Left ventricle myocardium inferior (tissue), 1 donor: ENCODE data around the gene CERS6. TPM values are rescaled to one million over a fixed set of nuclear protein-coding genes. Genes with fewer than 3 reads are reported as not detected.
"Not testable (repeated sequence)": the region's sequence is repeated elsewhere in the genome, so short reads cannot be mapped to it uniquely, and the experiment has no call there.

ENCODE experiments used
- DNase-seq: peaks from one replicate; pipeline ENCODE4 v3.0.0-alpha.2; 2020
- H3K27ac ChIP-seq: fragments of 200-600 bp; replicated peaks from 2 replicates; pipeline ENCODE4 v1.8.0; 2021
- H3K27me3 ChIP-seq: fragments of 200-600 bp; 2 replicates; pipeline ENCODE4 v1.8.0; 2021; ENCODE audit warnings: low read depth
- H3K36me3 ChIP-seq: fragments of 200-600 bp; 2 replicates; pipeline ENCODE4 v1.8.0; 2021
- H3K4me1 ChIP-seq: fragments of 200-600 bp; 2 replicates; pipeline ENCODE4 v1.8.0; 2021
- H3K4me3 ChIP-seq: fragments of 200-600 bp; 2 replicates; pipeline ENCODE4 v1.8.0; 2021; ENCODE audit warnings: mild to moderate bottlenecking, moderate library complexity
- H3K9me3 ChIP-seq: fragments of 200-600 bp; replicated peaks from 2 replicates; pipeline ENCODE4 v1.8.0; 2021
- intact Hi-C: fragments of 100-400 bp; cut with micrococcal nuclease; formaldehyde crosslinking; loops from one replicate; pipeline ENCODE4 v1.11.0; 2022
- long read RNA-seq: library from polyadenylated mRNA; unstranded; transcript quantifications from one replicate; pipeline ENCODE4 v2.0.0, GENCODE V29; 2021
- total RNA-seq: library from RNA; stranded (reverse); fragmentation: NEBNext Ultra II Directional; extraction: Animal tissue kit (Norgen Biotek cat#: 25700); gene quantifications from one replicate; pipeline ENCODE4 v1.2.1, GENCODE V29; 2021
- TF ChIP-seq, protein P1 (sequence below): fragments of 200-600 bp; IDR thresholded peaks from 2 replicates; pipeline ENCODE4 v1.8.0; 2021; ENCODE audit warnings: antibody characterized with exemption, mild to moderate bottlenecking, borderline replicate concordance
- donor health status: DM: no; HTN: yes; CAD: no; lungs with severe emphysema.

The CERS6 gene
- 68.9 TPM for total RNA-seq
- long read RNA-seq, full-length matches to known transcripts = 46 of 60 reads
- long read RNA-seq, partial matches to known transcripts = 6 of 60 reads
- long read RNA-seq, other reads (novel, unspliced or antisense) = 8 of 60 reads

DNA sequence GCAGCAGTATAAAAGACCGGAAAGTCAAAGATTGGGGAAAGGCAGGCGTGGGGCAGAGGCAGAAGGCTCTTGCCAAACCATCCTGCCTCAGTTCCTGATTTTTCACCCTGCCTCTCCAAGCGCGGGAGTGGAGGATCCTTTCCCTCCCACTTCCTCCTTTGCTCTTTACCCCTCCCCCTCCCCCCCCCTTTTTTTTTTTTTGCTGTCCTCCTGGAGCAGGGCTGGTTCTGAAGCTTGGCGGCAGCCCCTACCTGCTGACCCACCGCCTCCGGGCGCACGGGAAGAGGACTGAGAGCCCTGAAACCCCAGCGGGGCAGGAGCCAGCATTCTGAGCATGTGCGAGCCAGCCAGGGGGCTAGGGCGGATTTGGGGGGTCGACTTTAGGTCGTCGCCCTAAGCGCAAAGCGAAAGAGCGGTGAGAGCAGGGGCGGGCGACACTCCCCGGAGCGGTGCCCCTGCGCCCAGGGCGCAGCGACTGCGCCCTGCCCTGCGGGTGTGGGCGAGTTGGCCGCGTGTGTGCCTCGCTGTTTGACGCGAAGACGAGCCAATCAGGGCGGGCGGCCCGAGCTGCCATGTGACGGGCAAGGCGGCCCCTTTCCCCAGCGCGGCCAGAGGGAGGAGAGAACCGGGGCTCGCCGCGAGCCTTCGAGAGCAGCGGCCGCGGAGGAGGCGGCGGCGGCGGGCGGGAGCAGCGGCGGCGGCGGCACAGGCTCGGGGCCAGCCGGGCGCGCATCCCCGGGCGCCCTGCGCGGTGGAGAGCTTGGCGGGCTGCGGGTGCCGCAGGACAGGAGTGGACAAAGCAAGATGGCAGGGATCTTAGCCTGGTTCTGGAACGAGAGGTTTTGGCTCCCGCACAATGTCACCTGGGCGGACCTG is at the start of gene CERS6:
Gene CERS6 (plus strand): TSS at position 628 of the 876 bp plus-strand sequence. CDS start 177 bp downstream, at position 805.
- H3K36me3 ChIP-seq = no peaks in the 10 kb centered on the region
- H3K27ac ChIP-seq = peak within 1 kb of the TSS; percentile 89
- TF ChIP-seq, protein P1, sequence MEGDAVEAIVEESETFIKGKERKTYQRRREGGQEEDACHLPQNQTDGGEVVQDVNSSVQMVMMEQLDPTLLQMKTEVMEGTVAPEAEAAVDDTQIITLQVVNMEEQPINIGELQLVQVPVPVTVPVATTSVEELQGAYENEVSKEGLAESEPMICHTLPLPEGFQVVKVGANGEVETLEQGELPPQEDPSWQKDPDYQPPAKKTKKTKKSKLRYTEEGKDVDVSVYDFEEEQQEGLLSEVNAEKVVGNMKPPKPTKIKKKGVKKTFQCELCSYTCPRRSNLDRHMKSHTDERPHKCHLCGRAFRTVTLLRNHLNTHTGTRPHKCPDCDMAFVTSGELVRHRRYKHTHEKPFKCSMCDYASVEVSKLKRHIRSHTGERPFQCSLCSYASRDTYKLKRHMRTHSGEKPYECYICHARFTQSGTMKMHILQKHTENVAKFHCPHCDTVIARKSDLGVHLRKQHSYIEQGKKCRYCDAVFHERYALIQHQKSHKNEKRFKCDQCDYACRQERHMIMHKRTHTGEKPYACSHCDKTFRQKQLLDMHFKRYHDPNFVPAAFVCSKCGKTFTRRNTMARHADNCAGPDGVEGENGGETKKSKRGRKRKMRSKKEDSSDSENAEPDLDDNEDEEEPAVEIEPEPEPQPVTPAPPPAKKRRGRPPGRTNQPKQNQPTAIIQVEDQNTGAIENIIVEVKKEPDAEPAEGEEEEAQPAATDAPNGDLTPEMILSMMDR = no peak
- peaks cover 48% of the 10 kb centered on the region for H3K4me1 ChIP-seq
- H3K9me3 ChIP-seq = peaks cover 9% of the 10 kb centered on the region
- H3K27me3 ChIP-seq = peaks cover 8% of the 10 kb centered on the region
- intact Hi-C loops = no loop called here
- peak; percentile 96 for DNase-seq
- peak within 1 kb of the TSS; percentile 83 for H3K4me3 ChIP-seq

- H3K27me3 ChIP-seq, H3K36me3 ChIP-seq, DNase-seq, H3K4me3 ChIP-seq, H3K4me1 ChIP-seq, intact Hi-C loops, H3K27ac ChIP-seq: not testable (repeated sequence)
- peaks cover 16% of the 10 kb centered on the region for H3K9me3 ChIP-seq
These were observed 43.8 kb upstream of the CERS6 start for GRCh38 chr2:168412301-168412700.

- H3K27ac ChIP-seq, H3K27me3 ChIP-seq, H3K4me1 ChIP-seq, H3K9me3 ChIP-seq, H3K4me3 ChIP-seq, DNase-seq, intact Hi-C loops, H3K36me3 ChIP-seq: not testable (repeated sequence)
These were observed 43.0 kb upstream of the CERS6 start for GRCh38 chr2:168413101-168413500.

DNA sequence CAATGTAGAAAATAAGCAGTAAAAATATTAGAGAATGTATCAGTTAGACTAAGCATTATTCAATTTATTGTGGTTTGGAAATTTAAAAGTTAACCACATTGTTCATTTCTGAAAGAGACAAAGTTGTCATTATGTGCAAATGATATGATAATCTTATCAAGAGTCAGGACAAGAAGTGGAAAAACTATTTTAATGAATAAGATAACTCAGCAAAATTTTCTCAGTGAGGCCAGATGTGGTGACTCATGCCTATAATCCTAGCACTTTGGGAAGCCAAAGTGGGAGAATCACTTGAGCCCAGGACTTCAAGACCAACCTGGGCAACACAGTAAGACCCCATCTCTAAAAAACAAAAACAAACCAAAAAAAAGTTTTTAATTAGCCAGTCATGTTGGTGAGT is 39.5 kb upstream of the CERS6 start:
- H3K4me3 ChIP-seq = no peak overlapping the region
- DNase-seq = no peak
- H3K4me1 ChIP-seq = no peaks in the 10 kb centered on the region

GRCh38 chr2:168422584-168422983 is 33.5 kb upstream of the CERS6 start:
- H3K36me3 ChIP-seq = no peaks in the 10 kb centered on the region
- DNase-seq = no peak
- TF ChIP-seq, protein P1 = no peak
- H3K4me3 ChIP-seq = no peak overlapping the region
- H3K27me3 ChIP-seq = no peaks in the 10 kb centered on the region
- H3K27ac ChIP-seq = no peak overlapping the region
- no peaks in the 10 kb centered on the region for H3K4me1 ChIP-seq
- intact Hi-C loops = no loop called here
- H3K9me3 ChIP-seq = no peaks in the 10 kb centered on the region

More for the DNA sequence above, 39.5 kb upstream of the CERS6 start:
- H3K27ac ChIP-seq = no peak overlapping the region
- H3K36me3 ChIP-seq = no peaks in the 10 kb centered on the region
- TF ChIP-seq, protein P1 = no peak
- H3K9me3 ChIP-seq = no peaks in the 10 kb centered on the region
- intact Hi-C loops = no loop called here
- peaks cover 10% of the 10 kb centered on the region for H3K27me3 ChIP-seq

DNA sequence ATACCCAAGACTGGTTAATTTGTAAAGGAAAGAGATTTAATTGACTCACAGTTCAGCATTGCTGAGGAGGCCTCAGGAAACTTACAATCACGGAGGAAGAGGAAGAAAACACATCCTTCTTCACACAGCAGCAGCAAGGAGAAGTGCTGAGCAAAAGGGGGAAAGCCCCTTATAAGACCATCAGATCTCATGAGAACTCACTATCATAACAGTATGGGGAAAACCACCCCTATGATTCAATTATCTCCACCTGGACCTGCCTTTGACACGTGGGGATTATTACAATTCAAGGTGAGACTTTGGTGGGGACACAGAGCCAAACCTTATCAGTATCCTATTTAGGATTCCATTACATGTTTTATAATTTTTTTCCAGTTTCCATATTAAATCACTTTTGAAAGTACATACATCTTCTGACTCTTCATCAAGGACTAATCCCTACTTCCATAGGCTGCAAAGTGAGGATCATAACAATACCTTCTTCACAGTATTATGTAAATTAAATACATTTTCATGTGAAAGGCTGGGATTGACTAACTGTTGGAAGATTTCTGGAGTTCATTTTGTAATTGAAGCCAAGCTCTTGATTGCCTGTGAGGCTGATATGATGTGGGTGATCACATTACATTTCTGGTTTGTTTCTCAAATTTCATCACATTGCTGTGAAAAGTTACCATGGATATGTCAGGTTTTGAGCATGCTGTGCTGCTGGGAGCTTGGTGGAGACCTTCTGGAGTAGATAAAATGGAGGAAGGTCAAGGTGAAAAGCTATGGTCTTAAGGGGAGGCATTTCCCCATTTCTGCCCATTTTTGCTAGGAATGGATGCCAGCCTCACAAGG is 31.7 kb upstream of the CERS6 start:
- Histone ChIP-seq H3K9me3 (no peaks in the 10 kb centered on the region), H3K27ac (no peak overlapping the region), H3K27me3 (no peaks in the 10 kb centered on the region), H3K4me3 (no peak overlapping the region), H3K4me1 (no peaks in the 10 kb centered on the region), H3K36me3 (no peaks in the 10 kb centered on the region)
- intact Hi-C loops = no loop called here
- TF ChIP-seq, protein P1 = no peak
- DNase-seq = no peak
